ENCODE measurements around the gene MYRF. TPM values are rescaled to one million over a fixed set of nuclear protein-coding genes. Genes with fewer than 3 reads are reported as not detected.

The MYRF gene
- total RNA-seq, 2 experiments from 2014 or later = 0.19 to 1.1 TPM

DNA sequence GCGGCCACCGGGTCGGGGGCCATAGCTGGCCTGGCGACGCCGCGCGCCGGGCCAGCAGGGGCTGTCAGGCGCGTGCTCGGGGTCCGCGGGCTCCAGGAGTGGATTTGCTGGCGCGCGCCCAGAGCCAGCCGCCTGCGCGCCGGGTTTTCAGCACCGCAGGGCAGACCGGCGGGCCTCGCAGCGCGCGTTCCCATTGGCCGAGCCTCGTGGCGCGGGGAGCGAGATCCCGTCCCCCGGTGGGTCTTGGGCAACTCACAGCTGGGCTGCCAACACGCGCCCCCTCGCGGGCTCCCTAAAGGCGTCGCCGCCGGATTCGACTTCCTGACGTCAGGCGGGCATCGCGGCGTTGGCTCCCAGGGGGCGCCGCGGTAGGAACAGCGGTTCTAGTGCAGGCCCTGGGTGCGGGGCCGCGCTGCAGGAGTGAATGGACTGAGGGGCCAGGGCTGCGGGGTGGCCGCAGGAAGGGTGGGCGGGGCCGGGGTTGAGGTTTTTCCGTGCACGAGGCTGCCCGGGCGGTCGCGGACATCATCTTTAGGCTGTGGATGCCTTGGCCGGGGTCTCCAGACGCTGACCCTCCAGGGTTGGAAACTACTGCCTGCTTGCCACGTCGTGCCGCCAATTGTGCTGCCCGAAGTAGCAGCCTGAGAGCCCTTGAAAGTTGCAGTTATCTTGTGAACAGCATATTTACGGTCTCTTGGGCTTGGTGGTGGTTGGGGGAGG lies 64.5 kb downstream of the MYRF start, which contains the start of gene FADS1:
Gene FADS1 (minus strand): TSS at position 268 of the 720 bp plus-strand sequence. CDS start 74 bp downstream, at position 194.
- no peak within 1 kb of the TSS for H2AFZ ChIP-seq (ENCODE audit: low read length)
- ChIA-PET CTCF (ENCODE audit: unreplicated experiment) (no interaction called here), POLR2A (no interaction called here)
- H3K4me2 ChIP-seq (ENCODE audit: low read length) = peak within 1 kb of the TSS; percentile 54; the same call in 1 of the 2 replicates
- no peaks in the 10 kb centered on the region for H3K4me1 ChIP-seq (ENCODE audit: insufficient read depth, low read length, poor library complexity, severe bottlenecking)
- no peak; the same call in 1 of the 2 replicates for TF ChIP-seq CTCF (conservative IDR thresholded peaks at IDR 0.05; ENCODE audit: low read length)
- TF ChIP-seq EZH2phosphoT487 (IDR thresholded peaks at IDR 0.05; ENCODE audit: borderline replicate concordance, low read depth, low read length) = no peak
- no peaks in the 10 kb centered on the region for H3K9me2 ChIP-seq (ENCODE audit: insufficient read depth, low read length)
- H4K20me1 ChIP-seq (ENCODE audit: insufficient read depth, low read length) = no peaks in the 10 kb centered on the region
- intact Hi-C loops (cut with micrococcal nuclease; ENCODE audit: unreplicated experiment) = no loop called here
- DNase-seq (ENCODE audit: low spot score) = no peak
- H3K79me2 ChIP-seq (ENCODE audit: insufficient read depth, low read depth, low read length) = no peaks in the 10 kb centered on the region
- no peaks in the 10 kb centered on the region for H3K9me3 ChIP-seq (ENCODE audit: low read length)
- no TSS peak for BruUV-seq (replicated peaks)
- H3K4me3 ChIP-seq (ENCODE audit: low read depth, low read length, poor library complexity, severe bottlenecking) = no peak within 1 kb of the TSS
- H3K27ac ChIP-seq (ENCODE audit: low read depth, low read length, poor library complexity, severe bottlenecking) = no peak within 1 kb of the TSS
- no peaks in the 10 kb centered on the region for H3K36me3 ChIP-seq (ENCODE audit: insufficient read depth, low read length)

GRCh38 chr11:61817471-61818202 lies 65.2 kb downstream of the MYRF start:
- no peaks in the 10 kb centered on the region for H3K4me1 ChIP-seq (ENCODE audit: insufficient read depth, low read length, poor library complexity, severe bottlenecking)
- POLR2A ChIA-PET = no interaction called here
- TF ChIP-seq CTCF (conservative IDR thresholded peaks at IDR 0.05; ENCODE audit: low read length) (no peak), EZH2phosphoT487 (IDR thresholded peaks at IDR 0.05; ENCODE audit: borderline replicate concordance, low read depth, low read length) (peak; percentile 53; the same call in 1 of the 2 replicates)
- H4K20me1 ChIP-seq (ENCODE audit: insufficient read depth, low read length) = no peaks in the 10 kb centered on the region
- no TSS peak for BruUV-seq (replicated peaks)
- no peak for DNase-seq (ENCODE audit: low spot score)
- no peaks in the 10 kb centered on the region for H3K9me3 ChIP-seq (ENCODE audit: low read length)
- H2AFZ ChIP-seq (ENCODE audit: low read length) = no peak overlapping the region
- H3K27ac ChIP-seq (ENCODE audit: low read depth, low read length, poor library complexity, severe bottlenecking) = no peak overlapping the region
- CTCF ChIA-PET (ENCODE audit: unreplicated experiment) = no interaction called here
- H3K4me3 ChIP-seq (ENCODE audit: low read depth, low read length, poor library complexity, severe bottlenecking) = no peak overlapping the region
- intact Hi-C loops (cut with micrococcal nuclease; ENCODE audit: unreplicated experiment) = no loop called here
- H3K36me3 ChIP-seq (ENCODE audit: insufficient read depth, low read length) = no peaks in the 10 kb centered on the region
- H3K79me2 ChIP-seq (ENCODE audit: insufficient read depth, low read depth, low read length) = no peaks in the 10 kb centered on the region
- H3K4me2 ChIP-seq (ENCODE audit: low read length) = no peak overlapping the region
- H3K9me2 ChIP-seq (ENCODE audit: insufficient read depth, low read length) = no peaks in the 10 kb centered on the region

Data from OCI-LY7 (cell line).